Esophagus squamous epithelium (tissue), 5 donors: ENCODE results near the gene COMMD9. TPM values are rescaled to one million over a fixed set of nuclear protein-coding genes. Genes with fewer than 3 reads are reported as not detected.
A peak's percentile ranks its signal among the peaks of the same experiment; 100 is the strongest.

Experiments used
- DNase-seq: peaks from one replicate; lab custom pipeline; 2025; lab: John Stamatoyannopoulos, UW
- H3K27ac ChIP-seq, 4 donors: fragments of 200-600 bp; sonication (generic); one replicate each; pipeline ENCODE4 v1.5.1; 2016 to 2019; ENCODE audit warnings: mild to moderate bottlenecking in 1 of 4
- H3K27me3 ChIP-seq, 4 donors: fragments of 200-600 bp; sonication (generic); 1 replicate in 3 of 4; 2 replicates in 1 of 4; pipeline versions ENCODE4 v1.5.1 to v1.6.0; 2017 to 2021; ENCODE audit warnings: antibody characterized with exemption in 1 of 4
- H3K36me3 ChIP-seq, 3 donors: fragments of 200-600 bp; sonication (generic); one replicate each; pipeline ENCODE4 v1.5.1; 2016 to 2019
- H3K4me1 ChIP-seq, 3 donors: fragments of 200-600 bp; sonication (generic); one replicate each; pipeline ENCODE4 v1.5.1; 2017 to 2019
- H3K4me3 ChIP-seq, 4 donors: fragments of 200-600 bp; sonication (generic); 1 replicate in 3 of 4; 2 replicates in 1 of 4; pipeline ENCODE4 v1.5.1; 2016 to 2019; ENCODE audit warnings: mild to moderate bottlenecking in 2 of 4, moderate library complexity in 1 of 4
- H3K9me3 ChIP-seq, 3 donors: fragments of 200-600 bp; sonication (generic); one replicate each; pipeline ENCODE4 v1.5.1; 2016 to 2019
- POLR2A ChIP-seq, 4 donors: fragments of 450-650 bp; IDR thresholded peaks; one replicate each; pipeline ENCODE4 v1.6.1; 2017; ENCODE audit warnings: antibody characterized with exemption in 4 of 4, mild to moderate bottlenecking in 4 of 4, moderate library complexity in 3 of 4
- WGBS, 2 donors: methylation state at CpG; one replicate each; pipeline ENCODE4 v1.1.5; 2018; 5-methylcytosine and 5-hydroxymethylcytosine counted together
- intact Hi-C: fragments of 100-400 bp; cut with DNase I; formaldehyde crosslinking; loops from one replicate; pipeline ENCODE4 v1.15.0; 2022
- total RNA-seq, 4 donors: library from RNA; depleted of rRNA; stranded (reverse); fragments of >200 nt; gene quantifications; one replicate each; pipeline ENCODE4 v1.1.0, GENCODE V29; 2016
- TF ChIP-seq, protein P1 (sequence below), 6 experiments: fragments of 450-650 bp in 4 of 6; fragments of 200-600 bp in 2 of 6; sonication (generic) in 2 of 6; IDR thresholded peaks; one replicate each; pipeline ENCODE4 v1.5.1; 2016 to 2019; ENCODE audit warnings: antibody characterized with exemption in 6 of 6, mild to moderate bottlenecking in 4 of 6, moderate library complexity in 4 of 6
- donor health status: DM: yes; HTN: yes; CAD: no.

The COMMD9 gene
- total RNA-seq, 4 donors from 2014 or later: 25.9 to 37.9 (median 37.1) TPM

DNA sequence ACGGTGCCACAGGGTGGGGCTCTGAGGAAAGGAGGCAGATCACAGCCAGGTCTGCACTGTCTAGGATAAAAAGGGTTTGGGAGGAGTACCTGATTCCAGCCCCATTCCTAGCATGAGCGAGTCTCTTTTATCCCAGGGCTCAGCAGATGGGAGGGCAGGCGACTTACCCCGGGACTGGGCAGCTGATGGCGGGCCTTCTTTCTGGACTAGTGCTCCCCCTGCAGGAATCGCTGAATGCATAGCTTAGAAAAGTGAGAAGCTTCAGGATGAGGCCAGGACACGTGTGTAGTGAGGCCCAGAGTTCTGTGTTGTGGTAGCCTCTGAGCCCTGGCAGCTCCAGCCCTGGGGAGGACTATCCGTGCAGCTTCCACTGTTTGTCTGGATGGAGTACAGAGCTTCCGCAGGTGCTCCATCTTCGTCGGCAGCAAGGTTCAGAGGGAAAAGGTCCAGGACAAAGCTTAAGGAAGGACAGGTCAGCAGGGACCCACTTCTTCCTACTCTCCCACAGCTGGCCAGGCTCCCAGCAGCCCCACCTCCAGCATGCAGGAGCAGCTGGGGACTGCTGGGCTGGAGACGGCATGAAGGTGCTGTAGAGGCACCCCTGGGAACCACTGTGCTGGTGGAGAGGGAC is 30.4 kb downstream of the COMMD9 start:
- Histone ChIP-seq H3K4me1 (no peaks in the 10 kb centered on the region), H3K36me3 (no peaks in the 10 kb centered on the region), H3K9me3 (no peaks in the 10 kb centered on the region), H3K27ac (no peak overlapping the region), H3K4me3 (no peak overlapping the region), H3K27me3 (peaks cover 0 to 4% (median 0%) of the 10 kb centered on the region in 4 donors)
- intact Hi-C loops: loop anchor here (10.0 kb wide), 1 partner anchor 434 kb away; no protein-coding TSS in a partner anchor
- TF ChIP-seq, protein P1, sequence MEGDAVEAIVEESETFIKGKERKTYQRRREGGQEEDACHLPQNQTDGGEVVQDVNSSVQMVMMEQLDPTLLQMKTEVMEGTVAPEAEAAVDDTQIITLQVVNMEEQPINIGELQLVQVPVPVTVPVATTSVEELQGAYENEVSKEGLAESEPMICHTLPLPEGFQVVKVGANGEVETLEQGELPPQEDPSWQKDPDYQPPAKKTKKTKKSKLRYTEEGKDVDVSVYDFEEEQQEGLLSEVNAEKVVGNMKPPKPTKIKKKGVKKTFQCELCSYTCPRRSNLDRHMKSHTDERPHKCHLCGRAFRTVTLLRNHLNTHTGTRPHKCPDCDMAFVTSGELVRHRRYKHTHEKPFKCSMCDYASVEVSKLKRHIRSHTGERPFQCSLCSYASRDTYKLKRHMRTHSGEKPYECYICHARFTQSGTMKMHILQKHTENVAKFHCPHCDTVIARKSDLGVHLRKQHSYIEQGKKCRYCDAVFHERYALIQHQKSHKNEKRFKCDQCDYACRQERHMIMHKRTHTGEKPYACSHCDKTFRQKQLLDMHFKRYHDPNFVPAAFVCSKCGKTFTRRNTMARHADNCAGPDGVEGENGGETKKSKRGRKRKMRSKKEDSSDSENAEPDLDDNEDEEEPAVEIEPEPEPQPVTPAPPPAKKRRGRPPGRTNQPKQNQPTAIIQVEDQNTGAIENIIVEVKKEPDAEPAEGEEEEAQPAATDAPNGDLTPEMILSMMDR (IDR thresholded peaks at IDR 0.05): peak in 5 of 6 experiments; percentile 39 to 77 (median 53)
- TF ChIP-seq POLR2A (IDR thresholded peaks at IDR 0.05): no peak
- 29 to 75% methylated on average over 1 to 8 of the region's 12 CpGs for WGBS, 2 donors
- DNase-seq: no peak

DNA sequence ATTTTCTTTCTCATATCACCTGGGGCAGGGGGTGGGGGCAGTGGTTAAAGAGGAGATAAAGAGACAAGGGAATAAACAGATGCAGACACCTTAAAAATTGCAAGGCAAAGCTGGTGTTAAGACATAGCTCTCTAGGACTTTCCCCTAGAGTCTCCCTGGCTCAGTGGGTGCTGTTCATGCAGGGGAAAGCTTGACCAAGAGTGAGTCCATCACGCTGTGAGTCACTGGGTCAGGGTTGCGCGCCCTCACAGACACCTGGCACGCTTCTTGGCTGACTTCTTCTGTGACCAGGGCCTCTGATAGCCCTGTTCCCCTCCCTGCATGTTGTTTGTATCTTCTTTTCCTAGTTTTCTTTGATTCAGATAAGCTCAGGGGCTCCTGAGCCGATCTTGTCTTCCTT is 31.9 kb downstream of the COMMD9 start:
- whole genome bisulfite sequencing, 2 donors: 76 to 85% methylated on average over 3 to 4 of the region's 5 CpGs
- Histone ChIP-seq H3K9me3 (no peaks in the 10 kb centered on the region), H3K27ac (no peak overlapping the region), H3K4me3 (no peak overlapping the region), H3K4me1 (no peaks in the 10 kb centered on the region), H3K27me3 (peaks cover 0 to 4% (median 0%) of the 10 kb centered on the region in 4 donors), H3K36me3 (no peaks in the 10 kb centered on the region)
- intact Hi-C loops: loop anchor here (10.0 kb wide), 1 partner anchor 433 kb away; no protein-coding TSS in a partner anchor
- DNase-seq: no peak
- TF ChIP-seq, protein P1 (IDR thresholded peaks at IDR 0.05): no peak
- no peak for TF ChIP-seq POLR2A (IDR thresholded peaks at IDR 0.05)

DNA sequence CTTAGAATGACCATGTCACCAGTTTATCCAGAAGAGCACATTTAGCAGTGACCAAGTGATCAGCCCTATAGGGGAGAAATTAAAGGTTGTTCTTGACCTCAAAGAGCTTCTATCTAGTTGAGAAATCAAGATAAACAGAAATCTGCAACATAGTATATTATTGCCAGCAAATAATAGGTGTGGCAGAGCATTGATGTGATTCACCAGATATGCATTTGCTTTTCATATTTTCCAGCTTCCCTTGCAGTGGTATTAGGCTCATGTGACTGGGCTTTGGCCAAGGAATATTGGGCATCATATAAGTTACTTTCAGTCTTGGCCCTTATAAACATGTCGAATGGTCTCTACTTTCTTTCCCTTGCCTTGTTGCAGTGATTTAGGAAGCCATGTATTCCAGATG is 34.5 kb downstream of the COMMD9 start:
- intact Hi-C loops: loop anchor here (10.0 kb wide), 1 partner anchor 430 kb away; no protein-coding TSS in a partner anchor
- H3K27me3 ChIP-seq: peaks cover 0 to 4% (median 0%) of the 10 kb centered on the region in 4 donors
- no peak overlapping the region for H3K27ac ChIP-seq
- 67 to 71% methylated on average over 1 of the region's 1 CpG for WGBS, 2 donors
- no peaks in the 10 kb centered on the region for H3K36me3 ChIP-seq
- H3K9me3 ChIP-seq: no peaks in the 10 kb centered on the region
- no peak for DNase-seq
- H3K4me3 ChIP-seq: no peak overlapping the region
- peaks cover 0 to 3% (median 0%) of the 10 kb centered on the region in 3 donors for H3K4me1 ChIP-seq
- TF ChIP-seq, protein P1 (IDR thresholded peaks at IDR 0.05): no peak
- no peak for TF ChIP-seq POLR2A (IDR thresholded peaks at IDR 0.05)

DNA sequence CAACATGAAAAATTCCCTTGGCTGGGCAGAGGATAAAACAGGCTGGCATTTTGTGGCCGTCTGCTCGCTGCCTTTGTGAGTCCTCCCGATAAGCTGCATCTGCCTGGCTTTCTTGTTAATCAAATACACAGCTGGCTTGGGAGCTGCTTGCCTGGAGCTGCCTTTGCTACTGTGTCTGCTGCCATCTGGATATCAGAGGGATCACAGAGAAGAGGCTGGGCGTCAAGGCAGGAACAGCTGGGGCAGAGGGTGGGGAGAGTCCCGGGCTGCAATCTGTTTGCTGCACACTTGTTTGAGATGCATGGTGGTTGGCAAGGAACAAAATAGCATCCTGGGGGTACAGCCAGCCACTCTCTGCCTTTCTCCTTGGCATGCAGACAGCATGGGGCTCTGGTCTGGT is 36.0 kb downstream of the COMMD9 start:
- intact Hi-C loops: loop anchor here (10.0 kb wide), 1 partner anchor 428 kb away; no protein-coding TSS in a partner anchor
- H3K27me3 ChIP-seq: peaks cover 0 to under 1% (median 0%) of the 10 kb centered on the region in 4 donors
- no peak for DNase-seq
- no peaks in the 10 kb centered on the region for H3K9me3 ChIP-seq
- H3K27ac ChIP-seq: no peak overlapping the region
- peaks cover 0 to 12% (median 0%) of the 10 kb centered on the region in 3 donors for H3K4me1 ChIP-seq
- WGBS, 2 donors: 47 to 50% methylated on average over 2 to 5 of the region's 5 CpGs
- H3K4me3 ChIP-seq: no peak overlapping the region
- TF ChIP-seq, protein P1 (IDR thresholded peaks at IDR 0.05): no peak
- TF ChIP-seq POLR2A (IDR thresholded peaks at IDR 0.05): no peak
- no peaks in the 10 kb centered on the region for H3K36me3 ChIP-seq

DNA sequence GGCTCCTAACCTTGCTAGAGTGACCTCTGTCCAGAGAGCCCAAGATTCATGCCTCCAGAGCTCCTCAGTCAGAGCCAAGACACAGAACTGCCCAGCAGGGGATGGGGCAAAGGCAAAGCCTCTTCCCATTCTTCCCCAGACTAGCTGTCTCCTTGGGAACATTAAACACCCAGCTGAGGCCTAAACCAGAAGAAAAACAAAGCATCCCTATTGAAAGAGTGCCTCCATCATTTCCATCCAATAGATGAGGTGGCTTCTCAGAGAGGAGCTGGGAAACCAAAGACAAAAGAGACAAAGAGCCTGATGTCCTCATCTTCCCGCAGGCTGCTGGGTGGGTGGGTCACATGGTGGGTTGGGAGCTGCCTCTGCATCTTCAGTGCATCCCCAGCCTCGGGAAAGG is 37.4 kb downstream of the COMMD9 start:
- DNase-seq: no peak
- intact Hi-C loops: loop anchor here (10.0 kb wide), 1 partner anchor 427 kb away; no protein-coding TSS in a partner anchor
- Histone ChIP-seq H3K27me3 (no peaks in the 10 kb centered on the region), H3K4me3 (no peak overlapping the region), H3K36me3 (no peaks in the 10 kb centered on the region), H3K4me1 (peaks cover 0 to 12% (median 0%) of the 10 kb centered on the region in 3 donors), H3K27ac (no peak overlapping the region), H3K9me3 (no peaks in the 10 kb centered on the region)
- WGBS, 2 donors: 60 to 81% methylated on average over 2 of the region's 2 CpGs
- no peak for TF ChIP-seq POLR2A (IDR thresholded peaks at IDR 0.05)
- TF ChIP-seq, protein P1 (IDR thresholded peaks at IDR 0.05): no peak
